Muscle layer of duodenum (tissue), 2 donors: ENCODE data around the gene PRKAA1.

ENCODE experiments used
- H3K27ac ChIP-seq: one replicate; pipeline ENCODE4 v1.7.0; 2013; ENCODE audit warnings: mild to moderate bottlenecking, low read length
- H3K27me3 ChIP-seq: one replicate; pipeline ENCODE4 v1.7.0; 2013; ENCODE audit warnings: low read depth, mild to moderate bottlenecking, control low read depth, low read length
- H3K36me3 ChIP-seq, 2 donors: one replicate each; pipeline ENCODE4 v1.7.0; 2013; ENCODE audit warnings: low read length in 2 of 2, control low read depth in 1 of 2, mild to moderate bottlenecking in 1 of 2; ENCODE audit not compliant: insufficient read depth in 2 of 2, control insufficient read depth in 1 of 2
- H3K4me1 ChIP-seq, 2 donors: one replicate each; pipeline ENCODE4 v1.7.0; 2013; ENCODE audit warnings: low read length in 2 of 2, mild to moderate bottlenecking in 2 of 2, control low read depth in 1 of 2, moderate library complexity in 1 of 2; ENCODE audit not compliant: insufficient read depth in 2 of 2, control insufficient read depth in 1 of 2
- H3K4me3 ChIP-seq, 2 donors: one replicate each; pipeline ENCODE4 v1.7.0; 2013; ENCODE audit warnings: low read length in 2 of 2, low read depth in 1 of 2, mild to moderate bottlenecking in 1 of 2
- H3K9me3 ChIP-seq, 2 donors: one replicate each; pipeline ENCODE4 v1.7.0; 2013; ENCODE audit warnings: low read length in 2 of 2, control low read depth in 1 of 2, mild to moderate bottlenecking in 1 of 2; ENCODE audit not compliant: control insufficient read depth in 1 of 2
- donor health status: healthy.

The PRKAA1 gene

DNA sequence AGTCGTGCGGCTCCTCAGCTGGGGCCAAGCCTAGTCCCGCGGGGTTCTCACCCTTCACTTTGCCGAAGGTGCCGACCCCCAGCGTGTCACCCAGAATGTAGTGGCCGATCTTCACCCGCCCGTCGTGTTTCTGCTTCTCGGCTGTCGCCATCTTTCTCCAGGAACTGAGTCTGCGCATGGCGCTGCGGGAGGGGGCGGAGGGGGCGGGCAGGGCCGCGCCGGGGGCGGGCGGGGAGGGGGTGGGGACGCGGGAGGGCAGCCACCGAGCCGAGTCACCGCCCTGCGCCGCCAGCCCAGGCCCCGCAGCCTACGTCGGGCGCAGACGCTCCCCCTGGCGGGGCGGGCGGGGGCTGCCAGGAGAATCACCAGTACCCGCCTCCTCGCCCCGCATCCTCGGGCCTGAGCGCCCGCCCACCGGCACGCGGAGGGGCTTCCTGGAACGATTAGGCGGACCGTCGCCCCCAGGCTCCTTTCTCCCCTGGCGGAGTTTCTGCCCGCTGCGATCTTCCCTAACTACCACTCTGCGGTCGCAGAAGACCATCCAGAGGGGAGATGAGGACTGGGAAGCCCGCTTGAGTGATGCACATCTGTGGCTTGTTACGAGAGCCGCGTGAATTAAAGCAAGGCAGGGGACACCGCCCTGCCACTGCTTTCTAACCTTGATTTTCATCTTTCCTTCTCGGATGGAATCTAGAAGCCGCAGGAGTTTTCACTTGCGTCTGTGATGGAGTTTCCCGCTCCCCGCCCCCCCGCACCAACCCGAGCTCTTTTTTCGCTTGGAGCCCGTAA, at the start of gene PRKAA1:
Gene PRKAA1, minus strand, starts transcription at position 363 of the 789 bp plus-strand sequence. Its CDS starts 185 bp downstream, at position 178.
- H3K36me3 ChIP-seq, result no peaks in the 10 kb centered on the region
- H3K9me3 ChIP-seq, result no peaks in the 10 kb centered on the region
- no peaks in the 10 kb centered on the region for H3K27me3 ChIP-seq
- H3K4me1 ChIP-seq, result peaks cover 7 to 14% of the 10 kb centered on the region in 2 donors
- H3K27ac ChIP-seq, result peak within 1 kb of the TSS; percentile 86
- H3K4me3 ChIP-seq, result peak within 1 kb of the TSS; percentile 86 to 96

DNA sequence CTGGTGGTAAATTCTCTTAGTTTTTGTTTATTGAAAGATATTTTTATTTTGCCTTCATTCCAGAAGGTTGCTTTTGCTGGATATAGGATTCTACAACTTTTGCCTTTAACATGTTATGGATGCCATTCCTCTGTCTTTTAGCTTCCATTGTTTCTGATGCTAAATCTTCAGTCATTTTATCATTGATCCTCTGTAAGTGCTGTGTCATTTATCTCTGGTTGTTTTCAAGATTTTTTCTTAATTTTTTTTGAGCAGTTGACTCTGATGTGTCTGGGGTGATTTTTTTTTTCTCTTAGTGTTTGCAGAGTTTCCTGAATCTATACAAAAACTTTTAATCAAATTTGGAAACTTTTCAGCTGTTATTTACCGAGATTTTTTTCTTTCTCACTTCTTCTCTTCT, 49.4 kb upstream of the PRKAA1 start:
- no peak overlapping the region for H3K27ac ChIP-seq
- H3K9me3 ChIP-seq, result no peaks in the 10 kb centered on the region
- H3K4me1 ChIP-seq, result no peaks in the 10 kb centered on the region
- peaks cover 4 to 7% of the 10 kb centered on the region in 2 donors for H3K36me3 ChIP-seq
- no peak overlapping the region for H3K4me3 ChIP-seq
- H3K27me3 ChIP-seq, result no peaks in the 10 kb centered on the region

DNA sequence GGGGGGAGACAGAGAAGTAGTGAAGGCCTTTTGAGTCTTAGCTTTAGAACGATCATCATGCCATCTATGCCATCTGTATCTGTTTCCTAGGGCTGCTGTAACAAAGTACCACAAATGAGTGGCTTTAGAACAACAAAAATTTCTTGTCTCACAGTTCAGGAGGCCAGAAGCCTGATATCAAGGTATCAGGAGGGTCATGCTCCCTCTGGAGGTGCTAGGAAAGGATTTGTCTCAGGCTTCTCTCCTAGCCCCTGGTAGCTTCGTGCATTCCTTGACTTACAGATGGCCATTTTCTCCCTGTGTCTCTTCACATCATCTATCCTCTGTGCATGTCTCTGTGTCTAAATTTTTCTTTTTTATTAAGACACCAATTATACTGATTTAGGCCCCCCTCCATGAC, 48.2 kb upstream of the PRKAA1 start:
- Histone ChIP-seq H3K4me1 (no peaks in the 10 kb centered on the region), H3K36me3 (peaks cover 0 to 5% of the 10 kb centered on the region in 2 donors), H3K4me3 (no peak overlapping the region), H3K27ac (no peak overlapping the region), H3K9me3 (no peaks in the 10 kb centered on the region), H3K27me3 (no peaks in the 10 kb centered on the region)

DNA sequence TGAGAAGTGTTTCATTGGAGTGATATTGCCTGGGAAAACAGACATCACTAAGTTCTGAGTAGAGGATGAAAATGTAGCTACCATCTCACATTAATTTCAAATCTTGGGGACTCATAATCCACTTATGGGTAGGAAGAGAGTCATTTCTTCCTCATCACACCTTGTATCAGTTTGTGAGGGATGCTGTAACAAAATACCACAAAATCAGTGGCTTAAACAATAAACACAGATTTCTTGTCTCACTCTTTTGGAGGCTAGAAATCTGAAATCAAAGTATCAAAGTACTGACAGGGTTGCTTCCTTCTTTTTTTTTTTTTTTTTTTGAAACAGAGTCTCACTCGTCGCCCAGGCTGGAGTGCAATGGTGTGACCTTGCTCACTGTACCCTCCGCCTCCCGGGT, 46.4 kb upstream of the PRKAA1 start:
- Histone ChIP-seq H3K4me3 (no peak overlapping the region), H3K27me3 (no peaks in the 10 kb centered on the region), H3K36me3 (peaks cover 0 to 5% of the 10 kb centered on the region in 2 donors), H3K9me3 (no peaks in the 10 kb centered on the region), H3K4me1 (no peaks in the 10 kb centered on the region), H3K27ac (no peak overlapping the region)

DNA sequence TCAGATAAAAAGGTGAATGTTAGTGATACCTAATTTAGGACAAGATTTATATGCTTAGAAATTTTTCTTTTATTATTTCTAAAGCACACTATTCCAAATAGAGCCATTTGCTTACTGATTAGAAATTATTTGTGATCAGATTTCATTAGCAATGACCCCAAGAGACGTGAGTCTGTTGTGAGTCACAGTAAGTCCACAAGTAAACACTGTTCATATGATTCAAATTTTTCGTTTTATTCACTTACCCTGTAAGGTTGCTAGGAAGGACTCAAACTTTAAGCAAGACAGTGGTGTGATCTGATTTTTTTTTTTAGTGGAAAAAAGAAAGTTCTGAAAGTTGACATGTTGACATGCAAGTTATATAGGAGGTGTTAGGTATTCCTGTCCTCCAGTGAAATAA, 44.2 kb upstream of the PRKAA1 start:
- Histone ChIP-seq H3K4me3 (peak overlapping the region; percentile 49 to 93), H3K4me1 (no peaks in the 10 kb centered on the region), H3K27me3 (no peaks in the 10 kb centered on the region), H3K9me3 (no peaks in the 10 kb centered on the region), H3K27ac (peak overlapping the region; percentile 97), H3K36me3 (peaks cover 0 to 5% of the 10 kb centered on the region in 2 donors)

DNA sequence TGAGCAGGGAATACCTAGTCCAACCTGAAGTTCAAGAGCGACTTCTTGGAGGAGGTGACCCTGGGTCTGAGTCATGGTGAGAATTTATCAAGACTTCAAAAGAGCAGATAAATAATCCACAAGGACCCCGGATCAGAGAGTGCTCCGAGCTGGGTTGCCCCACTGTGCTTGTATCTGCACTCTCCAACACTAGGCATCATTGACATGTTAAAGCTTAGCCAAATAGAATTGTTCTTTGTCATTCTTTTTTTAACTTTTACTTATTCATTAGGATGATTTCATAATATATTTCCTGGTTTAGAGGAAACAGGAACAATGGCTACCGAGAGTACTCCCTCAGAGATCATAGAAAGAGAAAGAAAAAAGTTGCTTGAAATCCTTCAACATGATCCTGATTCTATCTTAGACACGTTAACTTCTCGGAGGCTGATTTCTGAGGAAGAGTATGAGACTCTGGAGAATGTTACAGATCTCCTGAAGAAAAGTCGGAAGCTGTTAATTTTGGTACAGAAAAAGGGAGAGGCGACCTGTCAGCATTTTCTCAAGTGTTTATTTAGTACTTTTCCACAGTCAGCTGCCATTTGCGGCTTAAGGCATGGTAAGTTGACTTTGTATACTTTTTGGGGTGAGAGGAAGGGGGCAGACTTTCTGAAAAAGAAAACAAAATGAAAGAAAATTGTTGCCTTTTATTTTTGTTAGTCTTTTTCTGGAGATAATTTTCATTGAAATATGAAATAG, 43.1 kb upstream of the PRKAA1 start, which contains the start of gene CARD6:
Gene CARD6, plus strand, starts transcription at position 300 of the 738 bp plus-strand sequence. Its CDS starts 16 bp downstream, at position 316.
- peaks cover 0 to 5% of the 10 kb centered on the region in 2 donors for H3K36me3 ChIP-seq
- peak within 1 kb of the TSS; percentile 97 for H3K27ac ChIP-seq
- H3K4me3 ChIP-seq, result peak within 1 kb of the TSS; percentile 49 to 93
- H3K9me3 ChIP-seq, result no peaks in the 10 kb centered on the region
- H3K27me3 ChIP-seq, result no peaks in the 10 kb centered on the region
- no peaks in the 10 kb centered on the region for H3K4me1 ChIP-seq

DNA sequence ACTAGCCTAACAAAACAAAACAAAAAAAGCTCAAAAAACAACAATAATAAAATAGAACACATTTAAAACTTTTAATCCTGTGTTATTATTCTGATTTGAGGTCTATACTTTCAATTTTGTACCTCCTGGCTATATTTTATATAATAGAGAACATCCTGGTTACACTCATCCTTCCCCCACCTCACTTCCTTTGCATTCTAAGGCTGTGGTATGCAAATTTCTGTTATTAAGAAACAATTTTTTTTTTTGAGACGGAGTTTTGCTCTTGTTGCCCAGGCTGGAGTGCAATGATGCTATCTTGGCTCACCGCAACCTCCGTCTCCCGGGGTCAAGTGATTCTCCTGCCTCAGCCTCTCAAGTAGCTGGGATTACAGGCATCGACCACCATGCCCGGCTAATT, 39.9 kb upstream of the PRKAA1 start:
- no peak overlapping the region for H3K4me3 ChIP-seq
- no peaks in the 10 kb centered on the region for H3K9me3 ChIP-seq
- no peak overlapping the region for H3K27ac ChIP-seq
- no peaks in the 10 kb centered on the region for H3K27me3 ChIP-seq
- peaks cover 4 to 14% of the 10 kb centered on the region in 2 donors for H3K4me1 ChIP-seq
- peaks cover 7 to 10% of the 10 kb centered on the region in 2 donors for H3K36me3 ChIP-seq

DNA sequence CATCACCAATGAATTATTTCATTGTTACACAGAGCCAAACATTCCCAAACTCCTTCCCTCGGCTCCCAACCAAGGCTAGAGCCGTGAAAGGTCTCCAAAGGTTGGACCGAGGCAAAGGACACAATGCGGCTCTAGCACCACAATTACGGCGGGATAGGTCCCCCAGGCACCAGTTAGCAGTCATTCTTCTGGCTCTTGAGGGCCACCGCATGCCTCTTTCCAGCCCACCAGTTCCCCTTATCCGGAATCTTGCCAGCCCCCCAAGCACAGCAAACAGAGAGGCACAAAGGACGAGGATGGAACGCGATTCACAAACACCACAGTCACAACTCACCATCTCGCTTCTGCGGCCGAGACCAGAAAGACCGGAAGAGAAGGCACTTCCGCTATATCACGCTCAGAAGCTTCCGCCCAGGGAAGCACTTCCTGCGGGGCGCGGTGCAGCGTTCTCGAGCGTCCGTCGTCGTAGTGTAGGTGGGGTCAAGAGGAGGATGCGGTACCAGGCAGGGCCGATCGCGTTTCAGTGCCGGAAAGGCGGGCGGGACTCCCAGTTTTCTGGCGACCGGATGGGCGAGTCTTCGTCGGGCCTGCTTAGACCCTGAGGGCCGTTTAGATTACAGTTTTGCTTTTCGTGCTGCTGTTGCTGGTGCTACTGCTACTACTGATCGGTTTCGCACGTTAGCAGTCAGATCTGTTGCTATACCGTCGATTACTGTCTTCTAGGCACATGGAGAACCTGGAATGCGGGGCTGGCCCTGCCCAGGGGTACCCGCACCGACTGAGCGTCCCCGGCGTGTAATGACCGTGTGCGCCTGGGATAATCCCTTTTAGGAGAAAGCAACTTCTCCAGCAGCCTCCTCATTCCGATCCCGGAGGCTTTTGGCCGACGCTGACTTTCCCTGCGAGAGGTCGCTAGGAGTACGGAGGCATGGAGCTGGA, 36.9 kb upstream of the PRKAA1 start, which contains the start of gene RPL37:
Gene RPL37, minus strand, starts transcription at position 374 of the 939 bp plus-strand sequence. Its CDS starts 37 bp downstream, at position 337.
- H3K4me3 ChIP-seq, result peak within 1 kb of the TSS; percentile 88 to 99
- peak within 1 kb of the TSS; percentile 98 for H3K27ac ChIP-seq
- peaks cover 8 to 19% of the 10 kb centered on the region in 2 donors for H3K4me1 ChIP-seq
- peaks cover 31 to 40% of the 10 kb centered on the region in 2 donors for H3K36me3 ChIP-seq
- no peaks in the 10 kb centered on the region for H3K9me3 ChIP-seq
- no peaks in the 10 kb centered on the region for H3K27me3 ChIP-seq

DNA sequence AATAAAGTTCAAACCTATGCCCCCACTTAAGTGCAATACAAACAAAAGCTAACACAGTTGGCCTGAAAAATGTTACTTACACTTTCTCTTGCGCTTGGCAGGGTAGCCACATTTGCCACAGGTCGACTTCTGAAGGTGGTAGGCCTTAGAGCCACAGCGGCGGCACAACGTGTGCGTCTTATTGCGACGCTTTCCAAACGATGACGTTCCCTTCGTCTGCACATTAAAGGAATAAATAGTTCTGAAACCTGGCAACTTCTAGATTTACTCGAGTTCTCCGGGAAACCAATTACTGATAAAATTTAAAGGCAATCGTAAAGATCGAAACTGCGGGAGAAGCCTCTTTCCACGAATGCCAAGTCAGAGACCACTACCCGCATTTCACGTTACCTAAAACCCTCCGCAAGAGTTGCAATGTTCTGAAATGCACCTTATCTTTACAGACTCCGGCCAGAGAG, 36.2 kb upstream of the PRKAA1 start:
- peaks cover 8 to 19% of the 10 kb centered on the region in 2 donors for H3K4me1 ChIP-seq
- H3K27ac ChIP-seq, result peak overlapping the region; percentile 98
- no peaks in the 10 kb centered on the region for H3K27me3 ChIP-seq
- peaks cover 34 to 46% of the 10 kb centered on the region in 2 donors for H3K36me3 ChIP-seq
- H3K4me3 ChIP-seq, result peak overlapping the region; percentile 88 to 99
- no peaks in the 10 kb centered on the region for H3K9me3 ChIP-seq

DNA sequence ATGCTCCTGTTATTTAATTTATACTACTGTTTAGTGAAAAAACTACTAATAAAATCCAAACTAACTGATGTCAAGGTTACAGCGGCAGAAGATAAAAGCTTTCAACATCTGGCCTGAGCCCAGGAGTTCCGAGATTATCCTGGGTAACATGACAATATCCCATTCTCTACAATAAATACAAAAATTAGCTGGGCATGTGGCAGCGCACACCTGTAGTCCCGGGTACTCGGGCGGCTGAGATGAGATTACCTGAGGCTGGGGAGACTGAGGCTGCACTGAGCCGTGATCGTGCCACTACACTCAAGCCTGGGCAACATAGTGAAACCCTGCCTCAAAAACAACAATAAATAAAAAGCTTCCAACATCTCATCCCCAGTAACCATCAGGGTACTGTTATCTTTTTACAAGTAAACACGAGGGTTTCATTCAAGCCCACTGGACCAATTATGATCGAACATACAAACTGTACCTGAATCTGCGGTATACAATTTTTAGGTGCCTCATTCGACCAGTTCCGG, 35.6 kb upstream of the PRKAA1 start:
- Histone ChIP-seq H3K4me1 (peaks cover 8 to 19% of the 10 kb centered on the region in 2 donors), H3K9me3 (no peaks in the 10 kb centered on the region), H3K27ac (peak overlapping the region; percentile 98), H3K36me3 (peaks cover 41 to 52% of the 10 kb centered on the region in 2 donors), H3K4me3 (peak overlapping the region; percentile 88 to 99), H3K27me3 (no peaks in the 10 kb centered on the region)
